Activated CD4-positive, CD25-positive, alpha-beta regulatory T cell treated with anti-CD3 and anti-CD28 coated beads, Interleukin-2, amount 50 U/mL, for 72 hours (primary cell): Measurements from ENCODE around the gene ICAM1.
"Not testable (repeated sequence)": the region's sequence is repeated elsewhere in the genome, so short reads cannot be mapped to it uniquely, and the experiment has no call there.

Experiments used
- DNase-seq: peaks from one replicate; pipeline ENCODE4 v3.0.0; 2021

Gene ICAM1

GRCh38 chr19:10270616-10271394, at the start of gene ICAM1:
TSS of gene ICAM1 (plus strand) at chr19:10271120. CDS start at chr19:10271160, 40 bp downstream.
- peak; percentile 75 for DNase-seq

- no peak for DNase-seq
Observed at GRCh38 chr19:10222201-10222890, 48.6 kb upstream of the ICAM1 start.

- DNase-seq, result no peak
Observed at GRCh38 chr19:10223488-10224213, 47.3 kb upstream of the ICAM1 start.

GRCh38 chr19:10224337-10224736, 46.6 kb upstream of the ICAM1 start:
- no peak for DNase-seq

GRCh38 chr19:10226021-10226375, 44.9 kb upstream of the ICAM1 start:
- no peak for DNase-seq

- DNase-seq, result no peak
Observed at GRCh38 chr19:10226376-10227025, 44.4 kb upstream of the ICAM1 start.

GRCh38 chr19:10227026-10227971, 43.6 kb upstream of the ICAM1 start:
- DNase-seq, result no peak

- no peak for DNase-seq
Observed at GRCh38 chr19:10228393-10228792, 42.5 kb upstream of the ICAM1 start.

GRCh38 chr19:10228920-10229319, 42.0 kb upstream of the ICAM1 start:
- no peak for DNase-seq

- peak; percentile 56 for DNase-seq
Observed at GRCh38 chr19:10230173-10230860, 40.6 kb upstream of the ICAM1 start.

- peak; percentile 76 for DNase-seq
Observed at GRCh38 chr19:10230861-10231611, 39.9 kb upstream of the ICAM1 start, which contains the start of gene S1PR2. TSS of gene S1PR2 (minus strand) at chr19:10231331. CDS start at chr19:10224905, 6,426 bp downstream.

- DNase-seq, result no peak
Observed at GRCh38 chr19:10231612-10232228, 39.2 kb upstream of the ICAM1 start.

GRCh38 chr19:10233946-10234345, 37.0 kb upstream of the ICAM1 start:
- no peak for DNase-seq

GRCh38 chr19:10235003-10235402, 35.9 kb upstream of the ICAM1 start:
- no peak for DNase-seq

- not testable (repeated sequence) for DNase-seq
Observed at GRCh38 chr19:10235409-10235808, 35.5 kb upstream of the ICAM1 start.

GRCh38 chr19:10237702-10238101, 33.2 kb upstream of the ICAM1 start:
- DNase-seq, result no peak

- DNase-seq, result no peak
Observed at GRCh38 chr19:10238172-10238783, 32.6 kb upstream of the ICAM1 start.

- DNase-seq, result not testable (repeated sequence)
Observed at GRCh38 chr19:10241826-10242449, 29.0 kb upstream of the ICAM1 start.

- no peak for DNase-seq
Observed at GRCh38 chr19:10243606-10244005, 27.3 kb upstream of the ICAM1 start.
